T-cell (primary cell): Measurements from ENCODE around the gene GFM2. TPM values are rescaled to one million over a fixed set of nuclear protein-coding genes. Genes with fewer than 3 reads are reported as not detected.
"Not testable (repeated sequence)": the region's sequence is repeated elsewhere in the genome, so short reads cannot be mapped to it uniquely, and the experiment has no call there.

Experiments used
- ATAC-seq, 4 experiments: fragments of 200-7000 bp in 3 of 4; fragments of 150-1000 bp in 1 of 4; cut with Tn5 transposase; replicated peaks in 1 of 4; 1 replicate in 3 of 4; 2 replicates in 1 of 4; pipeline ENCODE4 v1.10.0; 2021; ENCODE audit warnings: moderate library complexity in 3 of 4, mild to moderate bottlenecking in 2 of 4, moderate number of reproducible peaks in 1 of 4
- CTCF ChIA-PET, 2 donors: fragments of 300-600 bp; sonication (Branson Sonifier 250); formaldehyde crosslinking; loops; one replicate each; lab custom pipeline; 2022; ENCODE audit warnings: antibody characterized with exemption in 2 of 2; lab: Charles Lee
- POLR2A ChIA-PET, 2 donors: fragments of 300-600 bp; sonication (Branson Sonifier 250); formaldehyde crosslinking; loops; one replicate each; lab custom pipeline; 2022; ENCODE audit warnings: antibody characterized with exemption in 2 of 2; lab: Charles Lee
- DNase-seq, 35 experiments: peaks; one replicate each; pipeline versions ENCODE4 v3.0.0 to v3.0.0-alpha.2; 2013 to 2023
- H3K27ac ChIP-seq: one replicate; pipeline ENCODE4 v1.5.1; 2013; ENCODE audit warnings: low read length
- H3K27me3 ChIP-seq, 2 experiments: replicated peaks in 1 of 2; 1 replicate in 1 of 2; 2 replicates in 1 of 2; pipeline versions ENCODE4 v1.6.1 to v1.7.0; 2013; ENCODE audit warnings: low read length in 1 of 2, mixed read lengths in 1 of 2; ENCODE audit not compliant: control insufficient read depth in 2 of 2, insufficient read depth in 2 of 2; ENCODE audit errors: extremely low read depth in 1 of 2
- H3K36me3 ChIP-seq, 2 donors: 1 replicate in 1 of 2; 2 replicates in 1 of 2; pipeline versions ENCODE4 v1.6.1 to v1.7.0; 2013; ENCODE audit warnings: low read length in 1 of 2; ENCODE audit not compliant: control insufficient read depth in 2 of 2, insufficient read depth in 1 of 2; ENCODE audit errors: extremely low read depth in 1 of 2
- H3K4me1 ChIP-seq, 2 experiments: 1 replicate in 1 of 2; 2 replicates in 1 of 2; pipeline versions ENCODE4 v1.6.1 to v1.7.0; 2013; ENCODE audit warnings: low read length in 2 of 2, mixed read lengths in 1 of 2; ENCODE audit not compliant: insufficient read depth in 2 of 2, control insufficient read depth in 1 of 2; ENCODE audit errors: extremely low read depth in 1 of 2
- H3K4me3 ChIP-seq, 2 donors: 1 replicate in 1 of 2; 2 replicates in 1 of 2; pipeline versions ENCODE4 v1.5.1 to v1.7.0; 2013; ENCODE audit warnings: mild to moderate bottlenecking in 2 of 2, low read length in 1 of 2, moderate library complexity in 1 of 2; ENCODE audit not compliant: control insufficient read depth in 1 of 2; ENCODE audit errors: extremely low read depth in 1 of 2
- H3K9me3 ChIP-seq: 2 replicates; pipeline ENCODE4 v1.7.0; 2013
- H3K27ac Mint-ChIP-seq, 2 donors: one replicate each; pipeline ENCODE4 v1.8.0; 2020 to 2021; ENCODE audit warnings: mild to moderate bottlenecking in 2 of 2, mixed read lengths in 2 of 2
- H3K27me3 Mint-ChIP-seq, 2 donors: one replicate each; pipeline ENCODE4 v1.8.0; 2021 to 2022; ENCODE audit warnings: mixed read lengths in 2 of 2
- H3K36me3 Mint-ChIP-seq: one replicate; pipeline ENCODE4 v1.8.0; 2021; ENCODE audit warnings: mixed read lengths
- H3K4me1 Mint-ChIP-seq, 3 donors: one replicate each; pipeline ENCODE4 v1.8.0; 2020 to 2022; ENCODE audit warnings: mixed read lengths in 3 of 3, mild to moderate bottlenecking in 1 of 3
- H3K4me3 Mint-ChIP-seq, 3 donors: one replicate each; pipeline ENCODE4 v1.8.0; 2020 to 2022; ENCODE audit warnings: mild to moderate bottlenecking in 3 of 3, mixed read lengths in 3 of 3, moderate library complexity in 3 of 3
- H3K9me3 Mint-ChIP-seq, 3 donors: one replicate each; pipeline ENCODE4 v1.8.0; 2020 to 2022; ENCODE audit warnings: mixed read lengths in 3 of 3
- WGBS: methylation state at CpG from one replicate; pipeline ENCODE4 v1.1.5; 2013; ENCODE audit warnings: missing lambda C conversion rate; ENCODE audit not compliant: insufficient coverage; 5-methylcytosine and 5-hydroxymethylcytosine counted together
- total RNA-seq, 35 experiments: library from RNA in 6 of 35; stranded (reverse) in 6 of 35; fragments of 120-200 nt in 1 of 35; gene quantifications; one replicate each; pipeline versions ENCODE4 v1.2.1 to v1.2.4 and lab custom pipeline; 2013 to 2026

The GFM2 gene
- total RNA-seq, 5 donors from 2014 or later (not counting 1 experiment from before 2014, with no cell fraction given): 13.7 to 21.8 (median 20.3) TPM

GRCh38 chr5:74748742-74749141 is 18.2 kb downstream of the GFM2 start:
- peaks cover 61% of the 10 kb centered on the region for H3K36me3 Mint-ChIP-seq
- ATAC-seq, CTCF ChIA-PET: not testable (repeated sequence)

GRCh38 chr5:74738406-74738805 is 28.5 kb downstream of the GFM2 start:
- Histone ChIP-seq H3K36me3 (peaks cover 5 to 56% of the 10 kb centered on the region in 2 donors), H3K9me3 (no peaks in the 10 kb centered on the region), H3K4me1 (no peaks in the 10 kb centered on the region), H3K4me3 (no peak overlapping the region), H3K27ac (no peak overlapping the region), H3K27me3 (no peaks in the 10 kb centered on the region)
- Mint-ChIP-seq H3K4me3 (no peak overlapping the region), H3K27ac (no peak overlapping the region), H3K36me3 (peaks cover 49% of the 10 kb centered on the region), H3K9me3 (no peaks in the 10 kb centered on the region), H3K27me3 (no peaks in the 10 kb centered on the region), H3K4me1 (no peaks in the 10 kb centered on the region)
- WGBS: 96% methylated on average over 3 of the region's 4 CpGs
- ChIA-PET POLR2A (interaction anchor here in 1 of 2 donors (0.6 kb wide), 1 partner anchor 9 kb away, joined by 3 read pairs; no protein-coding TSS in a partner anchor), CTCF (interaction anchor here in 1 of 2 donors (1.3 kb wide), 1 partner anchor 22 kb away, joined by 3 read pairs; no protein-coding TSS in a partner anchor)
- no peak for DNase-seq
- ATAC-seq: no peak

More at GRCh38 chr5:74748742-74749141, 18.2 kb downstream of the GFM2 start:
- H3K4me3 ChIP-seq, DNase-seq, H3K27ac ChIP-seq, H3K9me3 Mint-ChIP-seq, H3K4me1 Mint-ChIP-seq, H3K4me1 ChIP-seq, H3K27ac Mint-ChIP-seq, H3K27me3 Mint-ChIP-seq, H3K9me3 ChIP-seq, H3K4me3 Mint-ChIP-seq, H3K27me3 ChIP-seq: not testable (repeated sequence)
- POLR2A ChIA-PET: interaction anchor here in 1 of 2 donors (0.6 kb wide), 1 partner anchor 28 kb away, joined by 3 read pairs; no protein-coding TSS in a partner anchor
- H3K36me3 ChIP-seq: peaks cover 14 to 61% of the 10 kb centered on the region in 2 donors
- no CpG with 5 or more reads among the region's 4 CpGs for WGBS

- no peaks in the 10 kb centered on the region for H3K27me3 ChIP-seq
- no peaks in the 10 kb centered on the region for H3K9me3 ChIP-seq
- Mint-ChIP-seq H3K27ac (no peak overlapping the region), H3K4me1 (no peaks in the 10 kb centered on the region), H3K4me3 (no peak overlapping the region), H3K27me3 (no peaks in the 10 kb centered on the region), H3K9me3 (no peaks in the 10 kb centered on the region), H3K36me3 (peaks cover 46% of the 10 kb centered on the region)
- WGBS: 89% methylated on average over 3 of the region's 6 CpGs
- ATAC-seq: no peak
- ChIA-PET POLR2A (no interaction called here), CTCF (interaction anchor here in 1 of 2 donors (0.6 kb wide), 1 partner anchor 168 kb away, joined by 7 read pairs; no protein-coding TSS in a partner anchor)
- H3K27ac ChIP-seq: no peak overlapping the region
- H3K4me1 ChIP-seq: no peaks in the 10 kb centered on the region
- peaks cover 8 to 67% of the 10 kb centered on the region in 2 donors for H3K36me3 ChIP-seq
- no peak overlapping the region for H3K4me3 ChIP-seq
- DNase-seq: no peak
Observed at GRCh38 chr5:74736759-74737158, 30.2 kb downstream of the GFM2 start.

- H3K36me3 ChIP-seq: peaks cover 2 to 56% of the 10 kb centered on the region in 2 donors
- H3K9me3 Mint-ChIP-seq: no peaks in the 10 kb centered on the region
- no peaks in the 10 kb centered on the region for H3K27me3 Mint-ChIP-seq
- H3K4me3 Mint-ChIP-seq: no peak overlapping the region
- H3K4me3 ChIP-seq: no peak overlapping the region
- CTCF ChIA-PET: no interaction called here
- WGBS: no CpG with 5 or more reads among the region's 1 CpG
- no peaks in the 10 kb centered on the region for H3K4me1 Mint-ChIP-seq
- no peak overlapping the region for H3K27ac Mint-ChIP-seq
- H3K4me1 ChIP-seq: no peaks in the 10 kb centered on the region
- no peak for ATAC-seq
- POLR2A ChIA-PET: no interaction called here
- no peaks in the 10 kb centered on the region for H3K9me3 ChIP-seq
- peaks cover 43% of the 10 kb centered on the region for H3K36me3 Mint-ChIP-seq
- H3K27ac ChIP-seq: no peak overlapping the region
- H3K27me3 ChIP-seq: no peaks in the 10 kb centered on the region
- no peak for DNase-seq
Observed at GRCh38 chr5:74725331-74725730, 41.6 kb downstream of the GFM2 start.

- Histone ChIP-seq H3K36me3 (peaks cover 5 to 51% of the 10 kb centered on the region in 2 donors), H3K4me3 (no peak overlapping the region), H3K9me3 (no peaks in the 10 kb centered on the region), H3K4me1 (no peaks in the 10 kb centered on the region), H3K27me3 (no peaks in the 10 kb centered on the region), H3K27ac (no peak overlapping the region)
- CTCF ChIA-PET: no interaction called here
- Mint-ChIP-seq H3K9me3 (no peaks in the 10 kb centered on the region), H3K4me3 (no peak overlapping the region), H3K27ac (no peak overlapping the region), H3K4me1 (no peaks in the 10 kb centered on the region), H3K36me3 (peaks cover 48% of the 10 kb centered on the region), H3K27me3 (no peaks in the 10 kb centered on the region)
- ATAC-seq (no peak), DNase-seq (no peak)
- POLR2A ChIA-PET: no interaction called here
- WGBS: 100% methylated on average over 1 of the region's 1 CpG
Observed at GRCh38 chr5:74722271-74722670, 44.6 kb downstream of the GFM2 start.

- POLR2A ChIA-PET: no interaction called here
Observed at GRCh38 chr5:74717596-74717995, 49.3 kb downstream of the GFM2 start.

More at GRCh38 chr5:74717596-74717995, 49.3 kb downstream of the GFM2 start:
- WGBS: no CpG with 5 or more reads among the region's 1 CpG
- Histone ChIP-seq H3K4me1 (no peaks in the 10 kb centered on the region), H3K27me3 (no peaks in the 10 kb centered on the region), H3K4me3 (no peak overlapping the region), H3K27ac (no peak overlapping the region), H3K9me3 (no peaks in the 10 kb centered on the region), H3K36me3 (peaks cover 9 to 37% of the 10 kb centered on the region in 2 donors)
- peak overlapping the region in 1 of 2 donors; percentile 4 for H3K27ac Mint-ChIP-seq
- no peaks in the 10 kb centered on the region for H3K4me1 Mint-ChIP-seq
- H3K4me3 Mint-ChIP-seq: no peak overlapping the region
- no peaks in the 10 kb centered on the region for H3K9me3 Mint-ChIP-seq
- DNase-seq: no peak
- CTCF ChIA-PET: no interaction called here
- peaks cover 46% of the 10 kb centered on the region for H3K36me3 Mint-ChIP-seq
- ATAC-seq: no peak
- no peaks in the 10 kb centered on the region for H3K27me3 Mint-ChIP-seq
